D341Med (cell line): ENCODE data around the gene ZNF865.
A peak's percentile ranks its signal among the peaks of the same experiment; 100 is the strongest.

ENCODE experiments used
- DNase-seq: peaks from one replicate; pipeline ENCODE4 v3.0.0; 2012; ENCODE audit warnings: low spot score

The ZNF865 gene

DNA sequence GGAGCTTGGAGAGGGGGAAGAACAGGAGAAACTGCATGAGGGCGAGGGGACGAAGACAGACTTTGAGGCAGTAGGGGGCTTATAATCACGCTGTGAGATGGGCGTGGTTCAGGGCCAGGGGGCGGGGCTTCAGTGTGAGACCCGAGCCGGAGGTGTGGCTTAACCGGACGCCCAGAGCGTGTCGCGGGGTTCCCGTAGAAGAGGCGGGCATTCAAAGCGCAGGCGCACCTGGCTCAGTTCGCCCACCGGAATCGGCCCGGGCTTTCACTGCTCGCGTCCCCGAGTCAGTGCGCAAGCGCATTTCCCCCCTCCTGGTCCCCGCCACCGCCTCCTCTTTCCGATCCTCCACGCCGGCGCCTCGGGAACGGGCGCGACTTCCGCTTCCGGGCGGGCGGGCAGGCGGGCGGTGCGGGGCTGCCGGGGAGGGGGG is 225 bp upstream of the ZNF865 start:
- peak; percentile 96 for DNase-seq

DNA sequence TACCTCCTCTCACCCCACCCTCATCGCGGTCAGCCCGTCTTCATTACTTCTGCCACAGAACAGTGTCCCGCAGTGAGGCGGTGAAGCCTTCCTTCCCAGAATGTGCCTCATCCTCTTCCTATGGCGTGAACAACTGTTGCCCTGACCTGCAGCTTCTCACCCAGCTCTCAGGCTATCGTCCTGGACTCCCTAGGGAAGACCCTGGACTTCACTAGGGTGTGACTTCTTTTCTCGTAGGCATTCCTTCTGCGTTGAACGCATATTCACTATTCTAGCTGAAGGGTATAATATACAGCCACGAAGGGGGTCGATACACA is 982 bp downstream of the ZNF865 start:
- no peak for DNase-seq

DNA sequence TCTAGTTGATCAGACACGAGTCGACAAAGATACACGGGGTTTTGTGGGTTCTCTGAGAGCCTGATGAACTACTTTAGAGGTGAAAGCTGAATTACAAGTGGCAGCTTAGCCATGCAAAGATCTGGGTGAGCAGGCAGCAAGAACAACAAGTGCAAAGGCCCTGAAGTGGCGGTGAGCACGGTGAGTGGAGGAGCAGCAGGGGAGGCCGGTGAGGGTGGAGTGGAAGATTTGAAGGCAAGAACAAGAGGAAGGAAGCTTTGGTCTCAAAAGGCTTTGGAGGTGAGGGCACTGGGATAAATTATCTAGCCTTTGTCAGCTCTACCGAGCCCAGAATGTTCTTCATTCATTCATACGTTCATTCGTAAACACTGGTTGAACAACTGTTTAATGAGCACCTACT is 1.4 kb downstream of the ZNF865 start:
- no peak for DNase-seq

DNA sequence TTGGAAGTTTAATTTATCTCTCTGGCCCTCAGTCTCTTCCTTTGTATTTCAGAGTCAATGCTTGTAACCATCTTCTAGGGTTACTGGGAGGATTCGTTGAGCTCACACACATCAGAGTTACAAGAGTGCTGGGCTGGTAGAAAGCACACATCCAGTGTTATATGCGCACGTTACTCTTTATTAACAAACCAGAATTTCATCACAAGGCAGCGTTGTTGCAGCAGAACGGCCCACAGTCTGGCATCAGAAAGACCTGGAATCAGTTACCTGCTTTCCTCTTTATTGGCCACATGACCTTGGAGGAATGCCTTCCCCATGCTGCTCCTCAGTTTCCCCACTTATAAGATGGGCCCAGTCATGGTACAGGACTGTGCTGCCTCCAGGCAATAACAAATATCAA is 3.9 kb downstream of the ZNF865 start:
- DNase-seq = no peak

DNA sequence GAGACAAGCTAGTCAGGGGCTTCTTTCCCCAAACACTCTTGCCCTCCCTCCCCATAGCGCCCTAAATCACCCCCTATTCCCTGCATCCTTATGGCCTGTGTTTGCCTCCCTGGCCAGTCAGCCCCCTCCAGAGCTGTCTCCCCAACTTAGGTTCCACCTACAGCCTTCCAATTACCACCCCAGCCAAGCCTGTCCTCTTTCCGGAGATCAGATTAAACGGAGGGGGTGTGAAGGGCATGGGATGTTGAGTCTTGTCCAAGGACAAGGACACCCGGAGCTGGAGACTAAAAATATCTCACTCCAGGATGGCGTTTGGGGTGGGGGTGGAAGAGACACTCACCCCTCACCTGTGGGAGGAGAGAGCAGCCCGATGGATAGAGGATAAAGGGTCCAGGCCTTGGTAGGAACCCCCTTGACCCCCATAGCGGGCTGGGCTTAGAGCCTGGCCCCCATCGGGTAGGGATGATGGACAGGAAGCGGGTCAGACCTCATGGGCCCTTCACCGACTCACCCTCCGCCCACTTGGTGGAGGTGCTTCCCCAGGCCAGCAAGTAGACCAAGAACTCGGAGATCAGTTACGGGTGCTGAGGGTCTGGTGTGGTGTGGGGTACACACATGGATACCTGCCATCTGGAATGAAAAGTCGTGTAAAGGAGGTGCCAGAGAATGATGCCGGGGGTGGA is 6.0 kb downstream of the ZNF865 start:
- DNase-seq = no peak

DNA sequence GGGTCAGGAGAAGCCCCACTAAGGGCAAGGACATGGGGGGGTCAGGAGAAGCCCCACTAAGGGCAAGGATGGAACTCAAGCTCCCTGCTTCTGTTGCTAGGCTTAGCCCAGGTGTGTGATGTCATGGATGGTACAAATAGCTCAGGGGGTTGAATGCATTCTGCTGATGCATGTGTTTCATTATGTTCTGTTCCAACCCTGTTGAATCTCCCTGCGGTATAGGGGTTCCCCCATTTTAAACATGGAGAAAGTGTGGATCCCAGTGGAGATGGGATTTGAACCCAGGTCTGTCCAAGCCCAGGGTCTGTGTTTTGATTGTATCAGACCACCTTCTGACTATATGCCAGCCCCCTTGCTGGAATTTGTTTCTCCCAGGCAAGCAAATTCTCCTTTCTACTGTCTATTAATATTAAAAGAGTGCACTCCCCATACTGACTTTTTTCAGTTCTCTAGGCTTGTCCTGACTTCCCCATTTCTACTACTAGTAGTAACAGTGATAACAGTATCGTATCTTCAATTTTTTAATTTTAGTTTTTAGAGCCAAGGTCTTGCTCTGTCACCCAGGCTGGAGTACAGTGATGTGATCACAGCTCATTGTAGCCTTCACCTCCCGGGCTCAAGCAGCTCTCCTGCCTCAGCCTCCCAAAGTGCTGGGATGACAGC is 6.7 kb downstream of the ZNF865 start:
- no peak for DNase-seq

DNA sequence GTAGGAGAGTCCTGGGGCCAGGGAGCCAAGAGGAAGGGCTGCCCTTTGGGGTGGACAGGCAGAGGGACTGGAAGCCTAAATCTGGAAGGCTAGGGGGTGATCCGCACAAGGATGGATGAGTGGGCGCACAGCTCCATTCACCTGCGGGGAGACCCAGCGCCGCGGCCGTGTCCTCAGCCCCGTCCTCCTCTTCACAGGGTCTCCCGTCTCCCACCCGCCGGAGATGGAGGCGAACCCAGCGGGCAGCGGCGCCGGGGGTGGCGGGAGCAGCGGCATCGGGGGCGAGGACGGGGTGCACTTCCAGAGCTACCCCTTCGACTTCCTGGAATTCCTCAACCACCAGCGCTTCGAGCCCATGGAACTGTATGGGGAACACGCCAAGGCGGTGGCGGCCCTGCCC is 7.9 kb downstream of the ZNF865 start:
- no peak for DNase-seq

DNA sequence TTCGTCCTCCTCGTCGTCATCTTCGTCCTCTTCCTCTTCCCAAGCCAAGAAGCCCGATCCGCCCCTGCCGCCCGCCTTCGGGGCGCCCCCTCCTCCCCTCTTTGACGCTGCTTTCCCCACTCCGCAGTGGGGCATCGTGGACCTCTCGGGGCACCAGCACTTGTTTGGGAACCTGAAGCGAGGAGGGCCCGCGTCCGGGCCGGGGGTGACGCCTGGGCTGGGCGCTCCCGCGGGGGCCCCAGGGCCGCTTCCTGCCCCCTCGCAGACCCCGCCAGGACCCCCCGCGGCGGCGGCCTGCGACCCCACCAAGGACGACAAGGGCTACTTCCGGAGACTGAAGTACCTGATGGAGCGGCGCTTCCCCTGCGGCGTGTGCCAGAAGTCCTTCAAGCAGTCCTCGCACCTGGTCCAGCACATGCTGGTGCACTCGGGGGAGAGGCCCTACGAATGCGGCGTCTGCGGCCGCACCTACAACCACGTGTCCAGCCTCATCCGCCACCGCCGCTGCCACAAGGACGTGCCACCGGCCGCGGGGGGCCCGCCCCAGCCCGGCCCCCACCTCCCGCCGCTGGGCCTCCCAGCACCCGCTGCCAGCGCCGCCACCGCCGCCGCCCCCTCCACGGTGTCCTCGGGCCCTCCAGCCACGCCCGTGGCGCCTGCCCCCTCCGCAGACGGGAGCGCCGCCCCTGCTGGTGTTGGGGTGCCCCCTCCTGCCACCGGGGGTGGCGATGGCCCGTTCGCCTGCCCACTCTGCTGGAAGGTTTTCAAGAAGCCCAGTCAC is 8.7 kb downstream of the ZNF865 start:
- no peak for DNase-seq

DNA sequence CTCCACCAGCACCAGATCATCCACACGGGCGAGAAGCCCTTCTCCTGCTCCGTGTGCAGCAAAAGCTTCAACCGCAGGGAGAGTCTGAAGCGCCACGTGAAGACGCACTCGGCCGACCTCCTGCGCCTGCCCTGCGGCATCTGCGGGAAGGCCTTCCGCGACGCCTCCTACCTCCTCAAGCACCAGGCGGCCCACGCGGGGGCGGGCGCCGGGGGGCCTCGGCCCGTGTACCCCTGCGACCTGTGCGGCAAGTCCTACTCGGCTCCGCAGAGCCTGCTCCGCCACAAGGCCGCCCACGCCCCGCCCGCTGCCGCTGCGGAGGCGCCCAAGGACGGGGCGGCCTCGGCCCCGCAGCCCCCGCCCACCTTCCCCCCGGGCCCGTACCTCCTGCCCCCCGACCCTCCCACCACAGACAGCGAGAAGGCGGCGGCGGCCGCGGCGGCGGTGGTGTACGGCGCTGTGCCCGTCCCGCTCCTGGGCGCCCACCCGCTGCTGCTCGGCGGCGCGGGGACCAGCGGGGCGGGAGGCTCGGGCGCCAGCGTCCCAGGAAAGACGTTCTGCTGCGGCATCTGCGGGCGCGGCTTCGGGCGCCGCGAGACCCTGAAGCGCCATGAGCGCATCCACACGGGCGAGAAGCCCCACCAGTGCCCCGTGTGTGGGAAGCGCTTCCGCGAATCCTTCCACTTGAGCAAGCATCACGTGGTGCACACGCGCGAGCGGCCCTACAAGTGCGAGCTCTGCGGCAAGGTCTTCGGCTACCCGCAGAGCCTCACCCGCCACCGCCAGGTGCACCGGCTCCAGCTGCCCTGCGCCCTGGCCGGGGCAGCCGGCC is 9.5 kb downstream of the ZNF865 start:
- no peak for DNase-seq

DNA sequence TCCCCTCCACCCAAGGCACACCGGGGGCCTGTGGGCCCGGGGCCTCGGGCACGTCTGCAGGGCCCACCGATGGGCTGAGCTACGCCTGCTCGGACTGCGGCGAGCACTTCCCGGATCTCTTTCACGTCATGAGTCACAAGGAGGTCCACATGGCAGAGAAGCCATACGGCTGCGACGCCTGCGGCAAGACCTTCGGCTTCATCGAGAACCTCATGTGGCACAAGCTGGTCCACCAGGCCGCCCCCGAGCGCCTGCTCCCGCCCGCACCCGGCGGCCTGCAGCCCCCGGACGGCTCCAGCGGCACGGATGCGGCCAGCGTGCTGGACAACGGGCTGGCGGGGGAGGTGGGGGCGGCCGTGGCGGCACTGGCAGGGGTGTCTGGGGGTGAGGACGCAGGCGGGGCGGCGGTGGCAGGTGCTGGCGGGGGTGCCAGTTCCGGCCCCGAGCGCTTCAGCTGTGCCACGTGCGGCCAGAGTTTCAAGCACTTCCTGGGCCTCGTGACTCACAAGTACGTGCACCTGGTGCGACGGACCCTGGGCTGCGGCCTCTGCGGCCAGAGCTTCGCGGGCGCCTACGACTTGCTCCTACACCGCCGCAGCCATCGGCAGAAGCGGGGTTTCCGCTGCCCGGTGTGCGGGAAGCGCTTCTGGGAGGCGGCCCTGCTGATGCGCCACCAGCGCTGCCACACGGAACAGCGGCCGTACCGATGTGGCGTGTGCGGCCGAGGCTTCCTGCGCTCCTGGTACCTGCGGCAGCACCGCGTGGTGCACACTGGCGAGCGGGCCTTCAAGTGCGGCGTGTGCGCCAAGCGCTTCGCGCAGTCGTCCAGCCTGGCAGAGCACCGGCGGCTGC is 10.3 kb downstream of the ZNF865 start:
- no peak for DNase-seq

DNA sequence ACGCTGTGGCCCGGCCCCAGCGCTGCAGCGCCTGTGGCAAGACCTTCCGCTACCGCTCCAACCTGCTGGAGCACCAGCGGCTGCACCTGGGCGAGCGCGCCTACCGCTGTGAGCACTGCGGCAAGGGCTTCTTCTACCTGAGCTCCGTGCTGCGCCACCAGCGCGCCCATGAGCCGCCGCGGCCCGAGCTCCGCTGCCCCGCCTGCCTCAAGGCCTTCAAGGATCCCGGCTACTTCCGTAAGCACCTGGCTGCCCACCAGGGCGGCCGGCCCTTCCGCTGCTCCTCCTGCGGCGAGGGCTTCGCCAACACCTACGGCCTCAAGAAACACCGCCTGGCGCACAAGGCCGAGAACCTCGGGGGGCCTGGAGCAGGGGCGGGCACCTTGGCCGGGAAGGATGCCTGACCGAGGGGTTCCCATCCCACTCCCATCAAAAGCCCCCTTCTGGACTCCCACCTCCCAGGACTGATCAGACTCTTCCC is 11.0 kb downstream of the ZNF865 start:
- no peak for DNase-seq

DNA sequence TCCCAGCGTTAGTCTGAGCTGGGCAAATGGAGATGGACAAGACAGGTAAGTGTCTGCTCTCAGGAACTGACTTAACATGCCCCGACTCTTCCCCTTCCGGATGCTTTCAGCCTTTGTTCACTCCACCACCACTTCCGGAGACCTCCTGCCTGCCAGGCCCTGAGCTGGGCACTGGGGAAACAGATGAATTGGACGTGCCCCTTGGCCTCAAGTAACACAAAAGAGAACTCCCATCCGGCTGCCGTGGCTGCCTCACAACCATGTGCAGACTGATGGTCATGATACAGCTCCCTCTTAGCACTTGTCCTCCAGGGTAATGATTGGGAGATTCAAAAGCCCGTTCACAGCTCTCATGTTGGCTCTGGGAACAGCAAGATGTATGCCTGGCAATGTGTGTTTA is 12.0 kb downstream of the ZNF865 start:
- DNase-seq = no peak

DNA sequence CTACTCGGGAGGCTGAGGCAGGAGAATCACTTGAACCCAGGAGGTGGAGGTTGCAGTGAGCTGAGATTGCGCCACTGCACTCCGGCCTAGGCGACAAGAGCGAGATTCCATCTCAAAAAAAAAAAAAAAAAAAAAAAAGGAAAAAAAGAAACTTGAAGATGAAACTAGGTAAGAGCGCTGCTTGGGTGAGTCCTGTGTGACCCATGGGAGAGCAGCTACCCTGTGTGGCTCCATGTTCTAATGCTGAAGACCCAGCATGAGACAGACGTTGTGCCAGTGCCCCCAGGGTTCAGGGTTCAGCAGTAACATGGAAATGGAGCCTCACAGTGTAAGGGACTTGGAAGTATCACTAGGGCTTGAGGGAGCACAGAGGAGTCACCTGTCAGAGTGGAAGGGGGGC is 13.0 kb downstream of the ZNF865 start:
- DNase-seq = no peak

DNA sequence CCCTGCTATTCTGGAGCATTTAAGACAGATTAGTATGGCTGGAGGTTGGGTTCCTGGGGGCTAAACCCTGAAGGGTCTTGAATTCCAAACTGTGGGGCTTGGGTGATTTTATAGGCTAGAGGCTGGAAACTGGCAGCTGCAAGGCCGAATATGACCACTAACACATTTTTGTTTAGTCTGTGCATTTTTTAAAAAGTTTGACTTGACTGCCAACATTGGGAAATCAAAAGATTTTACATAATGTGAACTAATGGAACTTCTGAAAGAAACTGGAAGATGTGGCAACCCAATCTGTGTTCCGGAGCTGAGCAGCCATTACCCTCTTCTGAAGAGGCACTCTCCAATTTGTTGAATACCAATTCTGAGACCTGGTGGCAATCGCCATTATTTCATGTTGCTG is 13.8 kb downstream of the ZNF865 start:
- no peak for DNase-seq

DNA sequence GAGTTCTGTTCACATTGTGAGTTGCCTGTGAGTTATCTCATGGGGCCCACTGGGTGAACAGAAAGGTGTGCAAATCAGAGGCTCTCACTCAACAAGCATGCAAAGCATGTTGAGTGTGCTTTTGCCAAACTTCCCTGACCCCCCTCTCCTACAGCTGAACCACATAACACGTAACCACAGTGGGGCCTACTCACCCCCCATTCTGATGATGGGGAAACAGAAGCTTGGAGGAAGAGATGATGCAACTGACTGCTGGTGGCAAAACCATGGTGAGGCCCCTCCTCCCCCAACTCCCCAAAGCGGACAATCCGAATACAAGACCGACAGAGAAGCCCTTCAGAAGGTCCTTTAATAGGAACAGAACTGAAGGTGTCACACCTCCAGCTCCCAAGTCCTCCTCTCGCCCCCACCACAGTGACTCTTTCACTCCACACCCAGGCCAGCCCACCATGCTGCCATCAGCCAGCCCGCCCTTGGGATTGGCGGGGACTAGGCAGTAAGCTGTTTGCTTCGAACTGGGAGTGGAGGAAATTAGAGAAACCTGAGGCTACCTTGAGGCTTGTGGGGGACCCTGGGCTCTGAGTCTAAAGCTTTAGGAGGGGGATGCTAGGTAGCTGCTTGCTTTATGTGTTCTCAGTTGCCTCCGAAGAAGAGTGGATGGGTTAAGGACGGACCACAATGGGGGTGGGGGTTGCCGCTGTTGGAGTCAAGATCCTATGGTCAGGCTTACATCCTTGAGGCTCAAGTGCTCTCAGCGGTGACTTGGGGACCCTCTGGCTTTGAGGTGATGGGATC is 15.2 kb downstream of the ZNF865 start:
- DNase-seq = no peak

DNA sequence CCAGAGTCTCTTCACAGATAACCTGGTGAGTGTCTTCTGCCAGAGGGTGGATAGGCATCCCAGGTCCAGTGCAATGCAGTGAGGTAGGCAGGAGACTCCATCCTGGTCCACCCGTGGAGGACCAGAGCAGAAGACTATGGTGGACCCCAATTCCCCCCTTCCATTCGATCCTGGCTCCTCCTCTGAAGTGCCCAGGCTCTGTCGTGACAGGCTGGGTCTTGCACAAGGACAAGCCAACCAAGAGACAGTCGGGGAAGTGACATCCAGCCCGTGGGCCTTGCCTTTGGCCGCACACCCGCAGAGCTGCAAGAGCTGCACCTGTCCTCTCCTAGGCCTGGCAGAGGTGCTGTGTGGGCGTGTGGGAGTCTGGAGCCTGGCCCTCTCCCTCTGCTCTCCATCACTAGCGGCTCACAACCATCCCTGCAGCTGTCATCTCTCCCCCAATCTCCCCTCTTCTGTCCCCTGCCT is 15.8 kb downstream of the ZNF865 start:
- DNase-seq = no peak

DNA sequence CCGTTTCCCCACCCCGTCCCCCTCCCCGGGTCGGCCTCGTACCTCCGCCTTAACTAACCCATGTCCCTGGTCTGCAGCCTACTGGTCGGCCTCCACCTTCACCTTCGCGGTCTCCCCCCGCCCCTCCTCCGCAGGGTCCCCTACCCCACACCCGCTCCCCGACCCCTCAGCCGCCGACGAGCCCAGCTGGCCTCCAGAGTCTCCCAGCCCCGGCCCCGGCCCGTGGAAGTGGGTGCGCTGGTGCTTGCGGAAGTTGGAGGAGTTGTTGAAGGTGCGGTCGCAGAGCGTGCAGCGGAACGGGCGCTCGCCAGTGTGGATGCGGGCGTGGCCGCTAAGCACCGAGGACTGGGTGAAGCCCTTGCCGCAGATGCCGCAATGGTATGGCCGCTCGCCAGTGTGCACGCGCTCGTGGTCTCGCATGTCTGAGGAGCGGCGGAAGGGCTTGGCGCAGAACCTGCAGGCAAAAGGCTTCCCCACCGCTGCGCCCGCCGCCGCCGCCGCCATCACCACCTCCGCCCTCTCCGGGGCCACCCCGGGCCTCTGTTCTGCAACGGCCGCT is 16.3 kb downstream of the ZNF865 start:
- no peak for DNase-seq

DNA sequence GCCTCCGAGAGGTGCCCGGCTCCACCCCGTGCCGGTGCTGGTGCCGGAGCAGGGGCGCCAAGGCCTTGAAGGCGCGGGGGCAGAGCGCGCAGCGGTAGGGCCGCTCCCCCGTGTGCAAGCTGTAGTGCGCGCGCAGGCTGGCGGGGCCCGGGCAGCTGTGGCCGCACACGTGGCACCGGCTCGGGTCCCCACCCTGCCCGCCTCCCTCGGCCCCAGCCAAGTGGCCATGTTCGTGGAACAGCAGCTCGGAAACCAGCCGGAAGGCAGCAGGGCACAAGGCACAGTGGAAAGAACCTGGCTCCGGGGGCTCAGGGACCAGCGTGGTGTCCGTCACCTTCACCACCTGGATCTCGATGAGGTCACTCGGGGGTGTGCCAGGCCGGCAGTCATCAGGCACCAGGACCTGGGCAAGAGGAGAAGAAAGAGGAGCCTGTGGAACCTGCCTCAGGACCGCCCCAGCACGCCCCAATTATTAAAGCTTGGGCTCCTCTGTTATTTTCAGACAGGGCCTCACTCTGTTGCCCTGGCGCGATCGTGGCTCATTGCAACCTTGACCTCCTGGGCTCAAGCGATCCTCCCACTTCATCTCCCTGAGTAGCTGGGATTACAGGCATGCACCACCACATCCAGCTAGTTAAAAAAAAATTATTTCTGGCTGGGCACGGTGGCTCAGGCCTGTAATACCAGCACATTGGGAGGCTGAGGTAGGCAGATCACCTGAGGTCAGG is 17.0 kb downstream of the ZNF865 start:
- no peak for DNase-seq

DNA sequence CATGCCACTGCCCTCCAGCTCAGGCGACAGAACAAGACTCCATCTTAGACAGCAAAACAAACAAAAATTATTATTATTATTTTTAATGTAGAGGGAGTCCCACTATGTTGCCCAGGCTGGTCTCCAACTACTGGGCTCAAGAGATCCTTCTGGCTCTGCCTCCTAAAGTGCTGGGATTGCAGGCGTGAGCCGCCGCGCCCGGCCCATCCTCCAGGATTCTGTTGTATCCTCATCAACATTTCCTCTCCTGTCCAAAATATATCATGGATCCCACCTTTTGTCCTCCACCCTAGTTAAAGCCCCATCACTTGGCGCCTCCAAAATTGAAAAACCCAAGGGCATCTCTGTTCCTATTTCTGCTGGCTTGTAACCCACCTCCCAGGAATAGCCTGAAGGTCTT is 17.7 kb downstream of the ZNF865 start:
- DNase-seq = no peak
